ENCODE results near the gene SLC38A10. TPM values are rescaled to one million over a fixed set of nuclear protein-coding genes. Genes with fewer than 3 reads are reported as not detected.

SLC38A10 gene
- total RNA-seq = 75.9 and 97.1 TPM in 2 replicates

DNA sequence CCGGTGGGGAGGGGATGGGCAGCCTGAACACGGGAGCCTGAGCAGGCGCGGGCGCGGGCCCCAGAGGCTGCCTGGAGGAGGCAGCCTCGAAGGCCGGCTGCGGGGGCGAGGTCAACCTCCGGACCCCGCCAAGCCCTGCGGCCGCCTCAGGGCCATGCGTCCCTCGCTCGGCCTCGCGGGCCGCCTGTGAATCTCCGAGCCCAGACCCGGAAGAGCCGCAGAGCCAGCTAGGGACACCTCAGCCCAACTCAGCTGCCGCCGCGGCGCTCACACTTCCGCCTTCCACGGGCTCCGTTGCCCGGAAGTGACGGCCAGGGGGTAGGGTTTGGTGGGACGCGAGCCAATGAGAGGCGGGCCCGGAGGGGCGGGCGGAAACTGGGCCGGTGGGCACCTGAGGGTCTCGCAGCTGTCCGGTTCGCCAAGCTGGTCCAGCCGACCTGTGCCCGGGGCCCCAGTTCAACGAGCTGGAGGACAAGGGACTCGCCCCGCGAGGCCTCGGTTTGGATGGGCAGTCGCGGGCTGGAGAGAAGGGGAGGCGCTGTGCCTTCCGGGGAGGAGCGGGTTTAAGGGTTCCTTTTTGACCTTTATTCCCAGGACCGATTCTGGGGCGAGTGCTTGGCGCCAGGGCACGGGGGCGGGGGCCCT is at the start of gene SLC38A10:
TSS of gene SLC38A10 (minus strand) at position 277 of the 645 bp plus-strand sequence. CDS start 386 bp downstream, outside the sequence.
- ChIA-PET POLR2A (interaction anchor here (0.6 to 2.1 kb wide), 19 partner anchors 9 to 1443 kb away, joined by 3 to 24 read pairs (median 6); partner anchors contain the start of genes ACTG1, CEP131, FAAP100 and NDUFAF8), CTCF (interaction anchor here (1.1 to 1.5 kb wide), 3 partner anchors 41 to 223 kb away, joined by 3 to 4 read pairs (median 3); no protein-coding TSS in a partner anchor)
- Mint-ChIP-seq H3K4me3 (peak within 1 kb of the TSS; percentile 95), H3K27me3 (no peaks in the 10 kb centered on the region), H3K4me1 (peaks cover 39% of the 10 kb centered on the region), H3K36me3 (ENCODE audit: low read depth) (peaks cover 12% of the 10 kb centered on the region), H3K9me3 (no peaks in the 10 kb centered on the region), H3K27ac (peak within 1 kb of the TSS; percentile 92)
- DNase-seq = peak; percentile 92
- peak; percentile 86 for ATAC-seq (ENCODE audit: low read depth)
- intact Hi-C loops (cut with micrococcal nuclease) = loop anchor here (1.0 to 5.0 kb wide), 5 partner anchors 42 to 257 kb away; partner anchors contain the start of gene FAAP100
- TF ChIP-seq, protein P1, sequence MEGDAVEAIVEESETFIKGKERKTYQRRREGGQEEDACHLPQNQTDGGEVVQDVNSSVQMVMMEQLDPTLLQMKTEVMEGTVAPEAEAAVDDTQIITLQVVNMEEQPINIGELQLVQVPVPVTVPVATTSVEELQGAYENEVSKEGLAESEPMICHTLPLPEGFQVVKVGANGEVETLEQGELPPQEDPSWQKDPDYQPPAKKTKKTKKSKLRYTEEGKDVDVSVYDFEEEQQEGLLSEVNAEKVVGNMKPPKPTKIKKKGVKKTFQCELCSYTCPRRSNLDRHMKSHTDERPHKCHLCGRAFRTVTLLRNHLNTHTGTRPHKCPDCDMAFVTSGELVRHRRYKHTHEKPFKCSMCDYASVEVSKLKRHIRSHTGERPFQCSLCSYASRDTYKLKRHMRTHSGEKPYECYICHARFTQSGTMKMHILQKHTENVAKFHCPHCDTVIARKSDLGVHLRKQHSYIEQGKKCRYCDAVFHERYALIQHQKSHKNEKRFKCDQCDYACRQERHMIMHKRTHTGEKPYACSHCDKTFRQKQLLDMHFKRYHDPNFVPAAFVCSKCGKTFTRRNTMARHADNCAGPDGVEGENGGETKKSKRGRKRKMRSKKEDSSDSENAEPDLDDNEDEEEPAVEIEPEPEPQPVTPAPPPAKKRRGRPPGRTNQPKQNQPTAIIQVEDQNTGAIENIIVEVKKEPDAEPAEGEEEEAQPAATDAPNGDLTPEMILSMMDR (IDR thresholded peaks at IDR 0.05) = no peak

DNA sequence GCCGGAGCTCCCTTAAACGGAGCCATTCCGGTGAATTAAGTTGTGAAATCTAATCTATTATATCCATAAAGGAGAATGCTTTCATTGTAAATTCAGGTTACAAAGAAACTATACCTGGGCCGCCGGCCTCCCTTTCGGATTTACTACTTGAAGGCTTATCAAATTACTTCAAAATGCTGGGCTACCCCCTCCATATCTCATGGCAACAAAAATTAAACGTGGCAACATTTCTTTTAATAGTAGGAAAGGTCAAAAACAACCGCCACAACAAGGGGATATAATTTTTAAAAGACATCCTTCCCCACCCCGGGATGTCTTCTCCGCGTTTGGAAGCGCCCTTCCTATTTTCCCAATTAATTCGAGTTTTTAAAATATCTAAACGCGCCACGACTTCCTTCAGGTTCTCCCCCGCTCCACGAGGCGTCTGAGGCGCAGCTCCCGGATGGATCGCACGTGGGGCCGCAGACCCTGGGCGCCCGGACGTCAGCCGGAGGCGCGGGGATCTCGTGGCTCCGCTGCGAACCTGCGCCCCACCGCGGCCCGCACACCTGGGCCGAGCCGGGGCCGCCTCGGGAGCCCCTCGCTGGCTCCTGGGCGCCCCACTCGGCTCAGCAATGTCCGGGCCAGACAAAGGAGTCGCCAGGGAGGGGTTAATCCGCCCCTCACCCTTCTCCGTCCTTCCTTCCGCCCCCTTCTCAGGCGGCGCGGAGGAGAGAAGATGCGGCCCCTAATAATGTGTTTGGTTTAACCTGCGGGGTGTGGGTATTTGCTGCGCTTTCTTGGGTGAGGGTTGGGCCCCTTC is 47.4 kb upstream of the SLC38A10 start:
- DNase-seq (no peak), ATAC-seq (ENCODE audit: low read depth) (no peak)
- intact Hi-C loops (cut with micrococcal nuclease) = no loop called here
- H3K9me3 Mint-ChIP-seq = no peaks in the 10 kb centered on the region
- H3K36me3 Mint-ChIP-seq (ENCODE audit: low read depth) = peaks cover 2% of the 10 kb centered on the region
- H3K27me3 Mint-ChIP-seq = peaks cover 27% of the 10 kb centered on the region
- H3K4me1 Mint-ChIP-seq = peaks cover 20% of the 10 kb centered on the region
- TF ChIP-seq, protein P1 (IDR thresholded peaks at IDR 0.05) = no peak
- POLR2A ChIA-PET = interaction anchor here (0.6 to 1.0 kb wide), 2 partner anchors 17 to 35 kb away, joined by 4 read pairs; no protein-coding TSS in a partner anchor
- CTCF ChIA-PET = no interaction called here
- H3K4me3 Mint-ChIP-seq = no peak overlapping the region
- H3K27ac Mint-ChIP-seq = no peak overlapping the region

DNA sequence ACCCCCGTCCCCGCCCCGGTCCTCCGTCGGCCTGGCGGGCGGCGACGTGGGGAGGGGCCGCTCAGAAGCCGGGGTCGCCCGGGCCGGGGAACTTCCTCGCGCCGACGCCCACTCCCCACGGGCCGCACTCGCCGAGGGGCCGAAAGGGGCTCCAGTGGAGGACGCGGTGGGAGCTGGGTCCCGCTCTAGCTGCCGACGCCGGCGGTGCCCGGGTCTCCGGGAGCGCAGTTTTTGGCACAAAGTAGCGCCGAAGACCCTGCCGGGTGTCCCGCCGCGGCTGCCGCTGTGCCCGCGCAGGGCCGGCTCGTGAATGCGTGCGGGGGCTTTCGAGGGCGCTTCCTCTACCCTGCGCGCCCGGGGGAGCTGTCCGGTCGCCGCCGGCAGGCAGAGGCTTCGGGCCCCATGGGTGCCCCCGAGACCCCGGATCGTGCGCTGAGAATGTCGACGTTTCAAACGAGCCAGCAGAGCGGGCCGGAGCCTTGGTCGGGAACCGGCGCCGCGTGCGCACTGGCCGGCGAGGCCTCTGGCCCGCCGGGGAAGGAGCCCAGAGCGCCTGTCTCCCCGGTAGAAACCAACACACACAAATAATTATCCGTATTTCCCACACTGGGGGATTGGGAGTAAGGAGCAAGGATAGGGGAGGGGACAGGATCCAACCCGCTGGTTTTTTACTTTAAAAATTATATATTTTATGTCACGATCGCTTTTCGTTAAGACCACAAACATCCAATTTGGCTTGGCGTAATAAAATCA is 46.6 kb upstream of the SLC38A10 start:
- ChIA-PET CTCF (no interaction called here), POLR2A (interaction anchor here (0.6 to 1.0 kb wide), 3 partner anchors 18 to 53 kb away, joined by 3 to 4 read pairs (median 4); partner anchors contain the start of gene BAHCC1)
- intact Hi-C loops (cut with micrococcal nuclease) = no loop called here
- Mint-ChIP-seq H3K4me1 (peaks cover 20% of the 10 kb centered on the region), H3K4me3 (no peak overlapping the region), H3K9me3 (no peaks in the 10 kb centered on the region), H3K36me3 (ENCODE audit: low read depth) (peaks cover 2% of the 10 kb centered on the region), H3K27me3 (peaks cover 27% of the 10 kb centered on the region), H3K27ac (no peak overlapping the region)
- no peak for DNase-seq
- TF ChIP-seq, protein P1 (IDR thresholded peaks at IDR 0.05) = no peak
- no peak for ATAC-seq (ENCODE audit: low read depth)

DNA sequence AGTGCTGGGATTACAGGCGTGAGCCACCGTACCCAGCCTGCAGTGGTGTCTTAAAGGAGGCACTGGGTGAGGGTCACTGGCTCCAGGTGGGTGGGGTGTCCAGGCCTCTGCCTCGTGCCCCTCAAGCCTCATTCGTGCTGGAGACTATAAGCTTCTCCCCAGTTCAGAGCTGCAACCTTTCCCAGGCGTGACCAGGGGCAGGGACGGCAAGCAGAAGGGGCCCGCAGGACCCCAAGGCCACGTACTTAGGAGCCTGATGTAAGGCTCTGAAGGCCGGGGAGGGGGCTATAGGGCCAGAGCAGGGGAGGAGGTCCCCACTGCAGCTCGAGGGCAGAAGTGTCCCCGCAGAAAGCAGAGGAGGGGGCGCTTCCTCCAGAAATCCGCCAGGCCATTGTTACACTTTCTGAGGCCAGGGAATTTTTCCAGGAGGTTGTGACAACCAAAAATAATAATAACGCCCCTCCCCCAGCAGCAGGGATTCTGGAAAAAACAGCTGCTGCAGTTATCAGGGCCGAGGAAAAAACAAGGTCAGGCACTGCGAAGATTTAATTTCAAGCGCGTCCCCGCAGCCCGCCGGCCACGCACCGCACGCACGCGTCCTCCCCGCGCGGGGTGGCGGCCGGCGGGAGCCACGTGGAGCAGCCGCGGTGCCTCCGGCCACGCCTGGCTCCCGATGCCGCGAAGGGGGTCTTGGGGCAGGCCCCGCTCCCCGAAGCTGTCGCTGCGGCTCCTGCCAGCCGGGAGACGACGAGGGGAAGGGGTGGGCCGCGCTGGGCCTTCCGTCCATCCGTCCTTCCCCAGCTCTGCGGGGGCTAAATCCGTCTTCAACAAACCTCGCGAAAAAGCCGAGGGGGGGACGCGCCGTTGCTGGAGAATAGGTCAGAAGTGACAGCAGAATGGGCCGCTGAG is 45.8 kb upstream of the SLC38A10 start:
- no peak for ATAC-seq (ENCODE audit: low read depth)
- POLR2A ChIA-PET = interaction anchor here (0.7 to 0.9 kb wide), 2 partner anchors 14 to 54 kb away, joined by 3 read pairs; partner anchors contain the start of gene BAHCC1

More for the DNA sequence above, 45.8 kb upstream of the SLC38A10 start:
- Mint-ChIP-seq H3K27ac (no peak overlapping the region), H3K9me3 (no peaks in the 10 kb centered on the region), H3K27me3 (peaks cover 29% of the 10 kb centered on the region), H3K4me1 (peaks cover 20% of the 10 kb centered on the region), H3K4me3 (no peak overlapping the region), H3K36me3 (ENCODE audit: low read depth) (peaks cover 2% of the 10 kb centered on the region)
- CTCF ChIA-PET = no interaction called here
- intact Hi-C loops (cut with micrococcal nuclease) = no loop called here
- DNase-seq = no peak
- TF ChIP-seq, protein P1 (IDR thresholded peaks at IDR 0.05) = no peak

Data from activated B cell treated with CpG ODN at 0.5 μM for 24 hours (primary cell).